Measurements from ENCODE around the gene SCD5. TPM values are rescaled to one million over a fixed set of nuclear protein-coding genes. Genes with fewer than 3 reads are reported as not detected.

Gene SCD5
- total and polyA plus RNA-seq, 2 experiments from 2014 or later, result 0.79 to 1.6 TPM

DNA sequence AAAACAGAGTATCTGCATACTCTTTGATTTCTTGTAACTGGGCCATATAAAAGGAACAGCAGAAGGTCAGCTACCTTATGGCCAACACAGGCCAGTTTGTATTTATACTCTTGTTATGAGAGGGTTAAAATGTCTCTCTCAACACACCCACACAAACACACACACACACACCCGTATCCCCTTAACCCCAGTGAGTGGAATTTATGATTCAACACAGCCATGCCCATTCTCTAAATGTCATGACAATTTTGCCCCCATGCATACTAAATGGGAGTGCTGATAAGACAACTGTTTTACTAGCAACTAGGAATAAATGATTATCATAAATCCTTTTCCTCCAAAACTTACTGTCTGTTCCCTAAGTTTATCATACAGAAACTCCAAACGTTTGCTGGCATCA lies 22.1 kb upstream of the SCD5 start:
- Mint-ChIP-seq H3K27me3 (ENCODE audit: insufficient read depth, low read depth, poor library complexity) (peaks cover 5% of the 10 kb centered on the region), H3K4me1 (0 out of 3 replicates have a peak, but pooled peaks cover 2% of the 10 kb centered on the region), H3K36me3 (ENCODE audit: low read depth) (peaks cover 47% of the 10 kb centered on the region), H3K27ac (no peak overlapping the region), H3K4me3 (no peak overlapping the region), H3K9me3 (no peaks in the 10 kb centered on the region)
- Histone ChIP-seq H3F3A (replicated peaks; ENCODE audit: low read depth) (no peaks in the 10 kb centered on the region), H3K4me2 (no peak overlapping the region), H3K79me2 (replicated peaks; ENCODE audit: insufficient read depth) (no peaks in the 10 kb centered on the region), H3K36me3 (ENCODE audit: insufficient read depth) (peaks cover 63% of the 10 kb centered on the region), H2AFZ (no peak overlapping the region), H3K4me3 (no peak overlapping the region), H3K27me3 (ENCODE audit: insufficient read depth) (no peaks in the 10 kb centered on the region; the same call in 1 of the 2 replicates), H4K20me1 (replicated peaks; ENCODE audit: insufficient read depth) (peaks cover 8% of the 10 kb centered on the region; the same call in 1 of the 2 replicates), H3K27ac (ENCODE audit: low read depth) (no peak overlapping the region), H3K9me2 (ENCODE audit: insufficient read depth) (no peaks in the 10 kb centered on the region), H3K4me1 (ENCODE audit: insufficient read depth) (no peaks in the 10 kb centered on the region)
- no peak for DNase-seq (ENCODE audit: low spot score)
- ATAC-seq, result no peak
- TF ChIP-seq ETS1 (IDR thresholded peaks at IDR 0.05), result no peak
- TF ChIP-seq, protein P1, sequence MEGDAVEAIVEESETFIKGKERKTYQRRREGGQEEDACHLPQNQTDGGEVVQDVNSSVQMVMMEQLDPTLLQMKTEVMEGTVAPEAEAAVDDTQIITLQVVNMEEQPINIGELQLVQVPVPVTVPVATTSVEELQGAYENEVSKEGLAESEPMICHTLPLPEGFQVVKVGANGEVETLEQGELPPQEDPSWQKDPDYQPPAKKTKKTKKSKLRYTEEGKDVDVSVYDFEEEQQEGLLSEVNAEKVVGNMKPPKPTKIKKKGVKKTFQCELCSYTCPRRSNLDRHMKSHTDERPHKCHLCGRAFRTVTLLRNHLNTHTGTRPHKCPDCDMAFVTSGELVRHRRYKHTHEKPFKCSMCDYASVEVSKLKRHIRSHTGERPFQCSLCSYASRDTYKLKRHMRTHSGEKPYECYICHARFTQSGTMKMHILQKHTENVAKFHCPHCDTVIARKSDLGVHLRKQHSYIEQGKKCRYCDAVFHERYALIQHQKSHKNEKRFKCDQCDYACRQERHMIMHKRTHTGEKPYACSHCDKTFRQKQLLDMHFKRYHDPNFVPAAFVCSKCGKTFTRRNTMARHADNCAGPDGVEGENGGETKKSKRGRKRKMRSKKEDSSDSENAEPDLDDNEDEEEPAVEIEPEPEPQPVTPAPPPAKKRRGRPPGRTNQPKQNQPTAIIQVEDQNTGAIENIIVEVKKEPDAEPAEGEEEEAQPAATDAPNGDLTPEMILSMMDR (conservative IDR thresholded peaks at IDR 0.05; ENCODE audit: low read depth in 2 of 2), result no peak
- TF ChIP-seq ZNF331 (CRISPR knock-in tag; IDR thresholded peaks at IDR 0.05; ENCODE audit: low read depth), result no peak
- no peak for TF ChIP-seq NANOG (IDR thresholded peaks at IDR 0.05; ENCODE audit: borderline replicate concordance)
- TF ChIP-seq EZH2 (IDR thresholded peaks at IDR 0.05; ENCODE audit: low read depth, unreplicated experiment), result no peak
- no peak for TF ChIP-seq POLR2AphosphoS5 (IDR thresholded peaks at IDR 0.05; ENCODE audit: low read depth)
- no peak for TF ChIP-seq STAT1 (IDR thresholded peaks at IDR 0.05; ENCODE audit: unreplicated experiment)
- TF ChIP-seq, protein P2, sequence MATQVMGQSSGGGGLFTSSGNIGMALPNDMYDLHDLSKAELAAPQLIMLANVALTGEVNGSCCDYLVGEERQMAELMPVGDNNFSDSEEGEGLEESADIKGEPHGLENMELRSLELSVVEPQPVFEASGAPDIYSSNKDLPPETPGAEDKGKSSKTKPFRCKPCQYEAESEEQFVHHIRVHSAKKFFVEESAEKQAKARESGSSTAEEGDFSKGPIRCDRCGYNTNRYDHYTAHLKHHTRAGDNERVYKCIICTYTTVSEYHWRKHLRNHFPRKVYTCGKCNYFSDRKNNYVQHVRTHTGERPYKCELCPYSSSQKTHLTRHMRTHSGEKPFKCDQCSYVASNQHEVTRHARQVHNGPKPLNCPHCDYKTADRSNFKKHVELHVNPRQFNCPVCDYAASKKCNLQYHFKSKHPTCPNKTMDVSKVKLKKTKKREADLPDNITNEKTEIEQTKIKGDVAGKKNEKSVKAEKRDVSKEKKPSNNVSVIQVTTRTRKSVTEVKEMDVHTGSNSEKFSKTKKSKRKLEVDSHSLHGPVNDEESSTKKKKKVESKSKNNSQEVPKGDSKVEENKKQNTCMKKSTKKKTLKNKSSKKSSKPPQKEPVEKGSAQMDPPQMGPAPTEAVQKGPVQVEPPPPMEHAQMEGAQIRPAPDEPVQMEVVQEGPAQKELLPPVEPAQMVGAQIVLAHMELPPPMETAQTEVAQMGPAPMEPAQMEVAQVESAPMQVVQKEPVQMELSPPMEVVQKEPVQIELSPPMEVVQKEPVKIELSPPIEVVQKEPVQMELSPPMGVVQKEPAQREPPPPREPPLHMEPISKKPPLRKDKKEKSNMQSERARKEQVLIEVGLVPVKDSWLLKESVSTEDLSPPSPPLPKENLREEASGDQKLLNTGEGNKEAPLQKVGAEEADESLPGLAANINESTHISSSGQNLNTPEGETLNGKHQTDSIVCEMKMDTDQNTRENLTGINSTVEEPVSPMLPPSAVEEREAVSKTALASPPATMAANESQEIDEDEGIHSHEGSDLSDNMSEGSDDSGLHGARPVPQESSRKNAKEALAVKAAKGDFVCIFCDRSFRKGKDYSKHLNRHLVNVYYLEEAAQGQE (IDR thresholded peaks at IDR 0.05; ENCODE audit: unreplicated experiment), result no peak
- no peak for TF ChIP-seq JUNB (IDR thresholded peaks at IDR 0.05; ENCODE audit: unreplicated experiment)
- TF ChIP-seq CREB1 (CRISPR knock-in tag; IDR thresholded peaks at IDR 0.05; ENCODE audit: low read depth), result no peak
- no peak for TF ChIP-seq EZH2phosphoT487 (IDR thresholded peaks at IDR 0.05; ENCODE audit: unreplicated experiment)
- TF ChIP-seq ZNF114 (CRISPR knock-in tag; IDR thresholded peaks at IDR 0.05), result no peak
- TF ChIP-seq ZNF462 (CRISPR knock-in tag; IDR thresholded peaks at IDR 0.05), result no peak

Measured in GM23338 (cell line).